ENCODE data around the gene POP4. TPM values are rescaled to one million over a fixed set of nuclear protein-coding genes. Genes with fewer than 3 reads are reported as not detected.

Gene POP4
- total RNA-seq, 1 experiment from 2014 or later, result 116 TPM

DNA sequence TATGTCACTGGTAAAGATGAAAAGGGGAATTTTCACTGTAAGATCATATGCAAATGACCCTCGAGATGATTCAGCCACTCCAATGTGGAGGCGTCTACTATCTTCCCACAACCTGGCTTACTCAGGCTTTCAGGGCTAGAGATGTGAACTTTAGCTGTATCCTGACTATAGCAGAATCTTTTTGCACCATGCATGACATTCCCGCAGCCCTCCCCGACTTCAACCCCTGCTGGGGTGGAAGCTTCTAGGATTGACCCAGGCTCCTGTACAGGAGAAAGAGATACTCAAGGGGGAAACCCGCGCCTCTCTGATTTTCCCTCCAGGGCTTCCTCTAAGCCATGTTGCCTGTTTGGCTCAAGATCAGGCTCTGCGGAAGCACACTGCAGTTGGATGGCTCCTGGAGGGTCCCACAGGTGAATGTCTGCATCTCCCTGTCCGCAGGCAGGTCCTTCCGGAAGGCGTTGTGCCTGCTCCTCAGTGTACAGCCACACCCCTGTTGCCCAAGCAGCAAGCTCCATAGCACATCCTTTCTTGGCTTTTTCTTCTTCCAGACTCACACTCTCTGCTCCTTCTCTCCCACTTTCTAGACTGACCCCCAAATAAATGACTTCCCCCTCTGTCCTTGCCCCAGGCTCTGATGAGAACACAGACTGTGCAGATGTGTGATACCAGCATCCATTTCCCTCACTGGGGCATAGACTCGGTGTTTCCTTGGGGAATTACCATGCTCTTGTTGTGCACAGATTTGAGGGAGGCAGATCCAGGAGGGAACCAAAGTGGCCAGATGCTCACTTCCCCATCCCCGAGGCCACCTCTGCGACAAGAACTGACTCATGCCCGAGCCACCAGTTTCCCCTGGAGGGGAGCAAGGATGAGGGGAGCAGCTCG, 29.1 kb upstream of the POP4 start:
- DNase-seq (ENCODE audit: low read depth, low spot score) (no peak), ATAC-seq (peak; percentile 26; the same call in 1 of the 2 replicates)
- CTCF ChIA-PET, result no interaction called here
- TF ChIP-seq TCF7L2 (IDR thresholded peaks at IDR 0.05; ENCODE audit: low read depth, low read length) (no peak), SIN3A (IDR thresholded peaks at IDR 0.05; ENCODE audit: borderline replicate concordance, insufficient read depth, low read depth, low read length) (no peak), POLR2AphosphoS5 (IDR thresholded peaks at IDR 0.05; ENCODE audit: low read depth, low read length) (no peak), REST (IDR thresholded peaks at IDR 0.05; ENCODE audit: insufficient read depth in 1 of 2, low read depth in 2 of 2, low read length in 1 of 2) (no peak)
- TF ChIP-seq, protein P1, sequence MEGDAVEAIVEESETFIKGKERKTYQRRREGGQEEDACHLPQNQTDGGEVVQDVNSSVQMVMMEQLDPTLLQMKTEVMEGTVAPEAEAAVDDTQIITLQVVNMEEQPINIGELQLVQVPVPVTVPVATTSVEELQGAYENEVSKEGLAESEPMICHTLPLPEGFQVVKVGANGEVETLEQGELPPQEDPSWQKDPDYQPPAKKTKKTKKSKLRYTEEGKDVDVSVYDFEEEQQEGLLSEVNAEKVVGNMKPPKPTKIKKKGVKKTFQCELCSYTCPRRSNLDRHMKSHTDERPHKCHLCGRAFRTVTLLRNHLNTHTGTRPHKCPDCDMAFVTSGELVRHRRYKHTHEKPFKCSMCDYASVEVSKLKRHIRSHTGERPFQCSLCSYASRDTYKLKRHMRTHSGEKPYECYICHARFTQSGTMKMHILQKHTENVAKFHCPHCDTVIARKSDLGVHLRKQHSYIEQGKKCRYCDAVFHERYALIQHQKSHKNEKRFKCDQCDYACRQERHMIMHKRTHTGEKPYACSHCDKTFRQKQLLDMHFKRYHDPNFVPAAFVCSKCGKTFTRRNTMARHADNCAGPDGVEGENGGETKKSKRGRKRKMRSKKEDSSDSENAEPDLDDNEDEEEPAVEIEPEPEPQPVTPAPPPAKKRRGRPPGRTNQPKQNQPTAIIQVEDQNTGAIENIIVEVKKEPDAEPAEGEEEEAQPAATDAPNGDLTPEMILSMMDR (IDR thresholded peaks at IDR 0.05), result no peak
- no peaks in the 10 kb centered on the region for H3K36me3 ChIP-seq (ENCODE audit: control insufficient read depth, insufficient read depth, low read length)
- in situ Hi-C loops (cut with HindIII; ENCODE audit: low pct_unique_long_range_greater_than_20kb, low sequenced_read_pairs), result no loop called here
- H3K27ac ChIP-seq (ENCODE audit: low read length), result no peak overlapping the region
- no peaks in the 10 kb centered on the region for H3K9me3 ChIP-seq (ENCODE audit: control insufficient read depth, insufficient read depth, low read depth, low read length)
- no peaks in the 10 kb centered on the region for H3K4me1 ChIP-seq (ENCODE audit: control insufficient read depth, insufficient read depth, low read length)
- POLR2A ChIA-PET, result no interaction called here
- no peak overlapping the region for H3K4me3 ChIP-seq (ENCODE audit: low read depth in 2 of 2, low read length in 2 of 2)
- intact Hi-C loops (cut with micrococcal nuclease; ENCODE audit: unreplicated experiment), result no loop called here
- BruUV-seq (replicated peaks), result no TSS peak
- peaks cover 52% of the 10 kb centered on the region for H3K27me3 ChIP-seq (ENCODE audit: control insufficient read depth, insufficient read depth, low read length)

GRCh38 chr19:29577649-29577963, 28.5 kb upstream of the POP4 start:
- no peak for TF ChIP-seq REST (IDR thresholded peaks at IDR 0.05; ENCODE audit: insufficient read depth in 1 of 2, low read depth in 2 of 2, low read length in 1 of 2)
- TF ChIP-seq, protein P1 (IDR thresholded peaks at IDR 0.05), result no peak
- H3K4me3 ChIP-seq (ENCODE audit: low read depth in 2 of 2, low read length in 2 of 2), result no peak overlapping the region
- ATAC-seq, result 0 out of 2 replicates have a peak, but pooled peaks have one; percentile 14
- intact Hi-C loops (cut with micrococcal nuclease; ENCODE audit: unreplicated experiment) (no loop called here), in situ Hi-C loops (cut with HindIII; ENCODE audit: low pct_unique_long_range_greater_than_20kb, low sequenced_read_pairs) (no loop called here)
- no peaks in the 10 kb centered on the region for H3K4me1 ChIP-seq (ENCODE audit: control insufficient read depth, insufficient read depth, low read length)
- no peak overlapping the region for H3K27ac ChIP-seq (ENCODE audit: low read length)
- peaks cover 53% of the 10 kb centered on the region for H3K27me3 ChIP-seq (ENCODE audit: control insufficient read depth, insufficient read depth, low read length)
- no peak for DNase-seq (ENCODE audit: low read depth, low spot score)
- ChIA-PET CTCF (no interaction called here), POLR2A (no interaction called here)
- H3K36me3 ChIP-seq (ENCODE audit: control insufficient read depth, insufficient read depth, low read length), result no peaks in the 10 kb centered on the region
- H3K9me3 ChIP-seq (ENCODE audit: control insufficient read depth, insufficient read depth, low read depth, low read length), result no peaks in the 10 kb centered on the region
- BruUV-seq (replicated peaks), result no TSS peak

All from Panc1 (cell line).